GM04504 (cell line): Measurements from ENCODE around the gene TGFBR3.

Source experiments
- DNase-seq: peaks from one replicate; pipeline ENCODE4 v3.0.0-alpha.2; 2012; ENCODE audit warnings: low read depth

Gene TGFBR3

GRCh38 chr1:91777630-91778300, 108.2 kb downstream of the TGFBR3 start:
- DNase-seq: no peak

GRCh38 chr1:91777196-91777595, 108.8 kb downstream of the TGFBR3 start:
- no peak for DNase-seq

GRCh38 chr1:91776068-91776794, 109.7 kb downstream of the TGFBR3 start:
- DNase-seq: no peak

- no peak for DNase-seq
These were observed 110.7 kb downstream of the TGFBR3 start for GRCh38 chr1:91775227-91775626.

- peak; percentile 46 for DNase-seq
These were observed 111.3 kb downstream of the TGFBR3 start for GRCh38 chr1:91774520-91775203.

GRCh38 chr1:91771717-91772116, 114.2 kb downstream of the TGFBR3 start:
- no peak for DNase-seq

GRCh38 chr1:91770667-91771268, 115.2 kb downstream of the TGFBR3 start:
- no peak for DNase-seq

GRCh38 chr1:91769742-91770141, 116.2 kb downstream of the TGFBR3 start:
- no peak for DNase-seq

- DNase-seq: no peak
These were observed 116.9 kb downstream of the TGFBR3 start for GRCh38 chr1:91768786-91769725.

GRCh38 chr1:91768120-91768519, 117.8 kb downstream of the TGFBR3 start:
- no peak for DNase-seq

- DNase-seq: no peak
These were observed 119.1 kb downstream of the TGFBR3 start for GRCh38 chr1:91766883-91767282.

- no peak for DNase-seq
These were observed 120.0 kb downstream of the TGFBR3 start for GRCh38 chr1:91765880-91766443.

GRCh38 chr1:91765293-91765692, 120.7 kb downstream of the TGFBR3 start:
- DNase-seq: no peak

GRCh38 chr1:91764471-91765115, 121.4 kb downstream of the TGFBR3 start:
- DNase-seq: no peak

GRCh38 chr1:91763252-91763651, 122.7 kb downstream of the TGFBR3 start:
- DNase-seq: no peak

- DNase-seq: no peak
These were observed 124.6 kb downstream of the TGFBR3 start for GRCh38 chr1:91761295-91761721.

- DNase-seq: no peak
These were observed 125.4 kb downstream of the TGFBR3 start for GRCh38 chr1:91760512-91760911.

- DNase-seq: no peak
These were observed 126.9 kb downstream of the TGFBR3 start for GRCh38 chr1:91759076-91759475.

GRCh38 chr1:91757763-91758460, 128.0 kb downstream of the TGFBR3 start:
- peak; percentile 90 for DNase-seq

- DNase-seq: no peak
These were observed 130.2 kb downstream of the TGFBR3 start for GRCh38 chr1:91755702-91756287.
